Breast epithelium (tissue), 3 donors: ENCODE measurements around the gene CASKIN1.

Experiments used
- POLR2A ChIP-seq: fragments of 450-650 bp; IDR thresholded peaks from one replicate; pipeline ENCODE4 v1.6.1; 2016; ENCODE audit warnings: antibody characterized with exemption, mild to moderate bottlenecking, moderate library complexity
- POLR2AphosphoS5 ChIP-seq, 3 donors: sonication (generic); formaldehyde crosslinking; IDR thresholded peaks; one replicate each; pipeline ENCODE4 v1.6.1; 2017; ENCODE audit warnings: antibody characterized with exemption in 3 of 3
- TF ChIP-seq, protein P1 (sequence below), 3 donors: fragments of 450-650 bp; IDR thresholded peaks; one replicate each; pipeline ENCODE4 v1.5.1; 2016 to 2017; ENCODE audit warnings: antibody characterized with exemption in 3 of 3, mild to moderate bottlenecking in 3 of 3, moderate library complexity in 3 of 3

- TF ChIP-seq, protein P1, sequence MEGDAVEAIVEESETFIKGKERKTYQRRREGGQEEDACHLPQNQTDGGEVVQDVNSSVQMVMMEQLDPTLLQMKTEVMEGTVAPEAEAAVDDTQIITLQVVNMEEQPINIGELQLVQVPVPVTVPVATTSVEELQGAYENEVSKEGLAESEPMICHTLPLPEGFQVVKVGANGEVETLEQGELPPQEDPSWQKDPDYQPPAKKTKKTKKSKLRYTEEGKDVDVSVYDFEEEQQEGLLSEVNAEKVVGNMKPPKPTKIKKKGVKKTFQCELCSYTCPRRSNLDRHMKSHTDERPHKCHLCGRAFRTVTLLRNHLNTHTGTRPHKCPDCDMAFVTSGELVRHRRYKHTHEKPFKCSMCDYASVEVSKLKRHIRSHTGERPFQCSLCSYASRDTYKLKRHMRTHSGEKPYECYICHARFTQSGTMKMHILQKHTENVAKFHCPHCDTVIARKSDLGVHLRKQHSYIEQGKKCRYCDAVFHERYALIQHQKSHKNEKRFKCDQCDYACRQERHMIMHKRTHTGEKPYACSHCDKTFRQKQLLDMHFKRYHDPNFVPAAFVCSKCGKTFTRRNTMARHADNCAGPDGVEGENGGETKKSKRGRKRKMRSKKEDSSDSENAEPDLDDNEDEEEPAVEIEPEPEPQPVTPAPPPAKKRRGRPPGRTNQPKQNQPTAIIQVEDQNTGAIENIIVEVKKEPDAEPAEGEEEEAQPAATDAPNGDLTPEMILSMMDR (IDR thresholded peaks at IDR 0.05), result no peak
- TF ChIP-seq POLR2A (no peak), POLR2AphosphoS5 (IDR thresholded peaks at IDR 0.05) (no peak)
Observed at GRCh38 chr16:2173916-2174315, 22.5 kb downstream of the CASKIN1 start.
